SK-N-SH (cell line): ENCODE data around the gene PDE11A. TPM values are rescaled to one million over a fixed set of nuclear protein-coding genes. Genes with fewer than 3 reads are reported as not detected.

ENCODE experiments used
- CTCF ChIA-PET: fragments of 300-600, 350-600 bp; formaldehyde crosslinking; extraction: SDS; loops from one replicate; lab custom pipeline; 2021; lab: Yijun Ruan, JAX
- POLR2A ChIA-PET: fragments of 350-600 bp; sonication (Branson Sonifier 250); formaldehyde crosslinking; extraction: SDS; loops from one replicate; lab custom pipeline; 2020; ENCODE audit warnings: antibody characterized with exemption, inconsistent platforms; lab: Yijun Ruan, JAX
- DNase-seq: peaks from one replicate; pipeline ENCODE4 v3.0.0; 2012
- H2AFZ ChIP-seq: fragments of 200-600 bp; sonication (generic); 2 replicates; pipeline ENCODE4 v1.8.1; 2016; ENCODE audit warnings: antibody characterized with exemption, mild to moderate bottlenecking, low read depth
- H3F3A ChIP-seq: fragments of 200-600 bp; sonication (generic); replicated peaks from 2 replicates; pipeline ENCODE3; 2016; ENCODE audit warnings: antibody characterized with exemption, mild to moderate bottlenecking; ENCODE audit not compliant: insufficient read depth
- H3K27ac ChIP-seq, 2 experiments: fragments of 200-500 bp in 1 of 2; fragments of 200-600 bp in 1 of 2; sonication (Bioruptor generic) in 1 of 2; sonication (generic), shearing (Covaris generic) in 1 of 2; 2 replicates each; pipeline versions ENCODE4 v1.5.1 to v1.6.1; 2014 to 2016; ENCODE audit warnings: low read depth in 2 of 2, inconsistent platforms in 1 of 2, low read length in 1 of 2, mild to moderate bottlenecking in 1 of 2, mixed read lengths in 1 of 2
- H3K27me3 ChIP-seq: fragments of 200-600 bp; sonication (generic), shearing (Covaris generic); 2 replicates; pipeline ENCODE4 v1.6.1; 2016; ENCODE audit warnings: mixed run types; ENCODE audit not compliant: insufficient read depth
- H3K36me3 ChIP-seq, 2 experiments: fragments of 200-500 bp in 1 of 2; fragments of 200-600 bp in 1 of 2; sonication (Bioruptor generic) in 1 of 2; sonication (generic) in 1 of 2; replicated peaks in 1 of 2; 2 replicates each; pipeline versions ENCODE3 to v1.5.1; 2014 to 2016; ENCODE audit warnings: low read length in 1 of 2, mild to moderate bottlenecking in 1 of 2; ENCODE audit not compliant: insufficient read depth in 2 of 2, control insufficient read depth in 1 of 2
- H3K4me1 ChIP-seq, 2 experiments: fragments of 200-500 bp in 1 of 2; fragments of 200-600 bp in 1 of 2; sonication (Bioruptor generic) in 1 of 2; sonication (generic), shearing (Covaris generic) in 1 of 2; 2 replicates each; pipeline versions ENCODE4 v1.5.1 to v1.6.1; 2014 to 2016; ENCODE audit warnings: low read depth in 1 of 2, low read length in 1 of 2, mixed run types in 1 of 2; ENCODE audit not compliant: insufficient read depth in 2 of 2, control insufficient read depth in 1 of 2
- H3K4me2 ChIP-seq: fragments of 200-600 bp; sonication (generic), shearing (Covaris generic); 2 replicates; pipeline ENCODE4 v1.6.1; 2017; ENCODE audit warnings: mixed run types
- H3K4me3 ChIP-seq, 2 experiments: fragments of 200-500 bp in 1 of 2; fragments of 200-600 bp in 1 of 2; sonication (Bioruptor generic) in 1 of 2; sonication (generic), shearing (Covaris generic) in 1 of 2; 2 replicates each; pipeline versions ENCODE4 v1.5.1 to v1.8.1; 2014 to 2016; ENCODE audit warnings: low read depth in 2 of 2, inconsistent platforms in 1 of 2, low read length in 1 of 2, mild to moderate bottlenecking in 1 of 2, mixed read lengths in 1 of 2, moderate library complexity in 1 of 2
- H3K79me2 ChIP-seq: fragments of 200-600 bp; sonication (generic); 2 replicates; pipeline ENCODE4 v1.8.1; 2017; ENCODE audit warnings: mild to moderate bottlenecking; ENCODE audit not compliant: insufficient read depth
- H3K9ac ChIP-seq: fragments of 200-600 bp; sonication (generic); 2 replicates; pipeline ENCODE4 v1.6.1; 2017; ENCODE audit warnings: mixed run types
- H3K9me2 ChIP-seq: fragments of 200-600 bp; sonication (generic); 2 replicates; pipeline ENCODE4 v1.6.1; 2017; ENCODE audit warnings: mixed run types
- H3K9me3 ChIP-seq: fragments of 200-600 bp; sonication (generic); 2 replicates; pipeline ENCODE4 v1.6.1; 2017; ENCODE audit warnings: mixed run types, mild to moderate bottlenecking, moderate library complexity
- H4K20me1 ChIP-seq: fragments of 200-600 bp; sonication (generic); 2 replicates; pipeline ENCODE4 v1.6.1; 2017; ENCODE audit warnings: mild to moderate bottlenecking, mixed run types; ENCODE audit not compliant: insufficient read depth
- EP300 ChIP-seq, 2 experiments: IDR thresholded peaks; 2 replicates each; pipeline versions ENCODE4 v1.4.0 to v1.6.1; 2012; ENCODE audit warnings: borderline replicate concordance in 1 of 2, low read depth in 1 of 2, low read length in 1 of 2
- EZH2phosphoT487 ChIP-seq: fragments of 200-600 bp; sonication (generic); IDR thresholded peaks from 2 replicates; pipeline ENCODE4 v1.6.1; 2017; ENCODE audit warnings: low read depth, mixed run types, mild to moderate bottlenecking, antibody characterized with exemption, moderate library complexity, borderline replicate concordance
- FOXJ3 ChIP-seq: sonication (generic); formaldehyde crosslinking; IDR thresholded peaks from 2 replicates; pipeline ENCODE4 v1.5.1; 2020; ENCODE audit warnings: mild to moderate bottlenecking, missing genetic modification reagents
- JUND ChIP-seq: IDR thresholded peaks from 2 replicates; pipeline ENCODE4 v1.4.0; 2012
- MAX ChIP-seq: IDR thresholded peaks from 2 replicates; pipeline ENCODE4 v1.4.0; 2012; ENCODE audit warnings: low read depth
- MEF2A ChIP-seq: IDR thresholded peaks from 2 replicates; pipeline ENCODE4 v1.4.0; 2012; ENCODE audit warnings: low read depth, borderline replicate concordance
- NFIC ChIP-seq: IDR thresholded peaks from 2 replicates; pipeline ENCODE4 v1.4.0; 2012; ENCODE audit warnings: borderline replicate concordance
- NRF1 ChIP-seq: IDR thresholded peaks from 2 replicates; pipeline ENCODE4 v1.6.1; 2012; ENCODE audit warnings: low read depth, mild to moderate bottlenecking, low read length
- PBX3 ChIP-seq: IDR thresholded peaks from 2 replicates; pipeline ENCODE4; 2012
- POLR2AphosphoS5 ChIP-seq: IDR thresholded peaks from 2 replicates; pipeline ENCODE4 v1.6.1; 2012; ENCODE audit warnings: low read depth, low read length
- RAD21 ChIP-seq: IDR thresholded peaks from 2 replicates; pipeline ENCODE4 v1.6.1; 2012; ENCODE audit warnings: mild to moderate bottlenecking, low read length
- RFX5 ChIP-seq: IDR thresholded peaks from 2 replicates; pipeline ENCODE4 v1.6.1; 2012; ENCODE audit warnings: mild to moderate bottlenecking, improper control_type of control experiment, low read length
- SIN3A ChIP-seq: IDR thresholded peaks from 2 replicates; pipeline ENCODE4 v1.6.1; 2012; ENCODE audit warnings: low read depth, mild to moderate bottlenecking, low read length, moderate library complexity, borderline replicate concordance
- TCF12 ChIP-seq: IDR thresholded peaks from 2 replicates; pipeline ENCODE4 v1.4.0; 2012
- TEAD4 ChIP-seq: IDR thresholded peaks from 2 replicates; pipeline ENCODE4 v1.4.0; 2012; ENCODE audit warnings: mild to moderate bottlenecking, borderline replicate concordance; ENCODE audit not compliant: insufficient read depth
- USF2 ChIP-seq: fragments of 150-350 bp; IDR thresholded peaks from 2 replicates; pipeline ENCODE4 v1.6.1; 2017; ENCODE audit warnings: antibody characterized with exemption, low read length, low read depth, borderline replicate concordance
- WGBS: methylation state at CpG from one replicate; pipeline ENCODE4 v1.1.6; 2017; ENCODE audit warnings: low lambda C conversion rate; 5-methylcytosine and 5-hydroxymethylcytosine counted together
- polyA plus RNA-seq, 3 experiments: library from polyadenylated mRNA; depleted of rRNA; stranded (reverse); fragments of >200 nt; gene quantifications; 2 replicates each; pipeline ENCODE4 v1.2.3, GENCODE V29; 2012
- TF ChIP-seq, protein P1 (sequence below): fragments of 150-350 bp; IDR thresholded peaks from 2 replicates; pipeline ENCODE4 v1.6.1; 2016; ENCODE audit warnings: mild to moderate bottlenecking, low read depth, low read length

Gene PDE11A
- polyA plus RNA-seq, 1 of the 3 experiments (the other 2 are of a cell fraction) = 0.10 TPM

DNA sequence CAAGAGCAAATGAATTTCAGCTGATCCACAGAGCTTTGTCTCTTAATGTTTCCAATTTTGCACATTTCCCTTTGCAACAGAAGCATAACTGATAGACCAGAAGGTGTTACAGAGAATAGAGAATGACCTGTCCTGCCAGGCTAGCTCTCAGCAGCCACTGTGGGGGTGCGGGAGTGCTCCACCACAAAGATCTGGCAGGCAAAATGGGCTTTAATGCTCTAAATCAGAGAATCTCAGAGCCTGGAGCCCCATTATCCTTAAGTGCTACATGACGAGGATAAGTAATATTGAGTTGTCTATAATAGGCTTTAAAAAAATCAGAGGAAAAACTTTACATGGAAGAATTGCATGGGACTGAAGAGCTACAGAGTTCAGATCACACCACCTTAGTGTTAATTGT is 245.7 kb downstream of the PDE11A start:
- POLR2A ChIA-PET = no interaction called here

DNA sequence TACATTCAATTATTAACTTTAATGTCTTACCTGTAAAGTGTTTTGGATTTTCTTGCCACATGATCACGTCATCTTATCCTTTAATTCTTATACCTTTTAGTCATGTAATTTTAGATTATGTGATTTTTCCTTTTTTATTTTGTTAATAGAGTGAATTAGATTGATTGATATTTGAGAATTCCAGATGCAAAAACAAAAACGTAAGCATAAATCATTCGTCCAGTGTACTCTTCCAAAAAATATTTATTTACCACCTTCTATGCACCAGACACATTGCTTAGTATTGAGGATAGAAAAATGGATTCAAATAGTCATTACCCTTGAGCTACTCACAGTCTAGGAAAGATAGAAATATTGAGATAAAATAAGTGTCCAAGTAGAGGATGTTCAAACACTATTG is 249.6 kb downstream of the PDE11A start:
- H3K4me1 ChIP-seq = no peaks in the 10 kb centered on the region
- no peaks in the 10 kb centered on the region for H3K36me3 ChIP-seq
- H3F3A ChIP-seq = no peaks in the 10 kb centered on the region
- no peaks in the 10 kb centered on the region for H3K9me3 ChIP-seq
- no peak for DNase-seq
- no peaks in the 10 kb centered on the region for H3K27me3 ChIP-seq
- TF ChIP-seq POLR2AphosphoS5 (no peak), NRF1 (no peak), MEF2A (no peak), PBX3 (no peak), TEAD4 (no peak), USF2 (no peak), FOXJ3 (CRISPR knock-in tag) (no peak), EZH2phosphoT487 (no peak), NFIC (no peak), RAD21 (no peak), SIN3A (no peak), EP300 (IDR thresholded peaks at IDR 0.05; ENCODE audit: borderline replicate concordance in 1 of 2, low read depth in 1 of 2, low read length in 1 of 2) (no peak), MAX (no peak), RFX5 (no peak), JUND (no peak), TCF12 (no peak)
- TF ChIP-seq, protein P1, sequence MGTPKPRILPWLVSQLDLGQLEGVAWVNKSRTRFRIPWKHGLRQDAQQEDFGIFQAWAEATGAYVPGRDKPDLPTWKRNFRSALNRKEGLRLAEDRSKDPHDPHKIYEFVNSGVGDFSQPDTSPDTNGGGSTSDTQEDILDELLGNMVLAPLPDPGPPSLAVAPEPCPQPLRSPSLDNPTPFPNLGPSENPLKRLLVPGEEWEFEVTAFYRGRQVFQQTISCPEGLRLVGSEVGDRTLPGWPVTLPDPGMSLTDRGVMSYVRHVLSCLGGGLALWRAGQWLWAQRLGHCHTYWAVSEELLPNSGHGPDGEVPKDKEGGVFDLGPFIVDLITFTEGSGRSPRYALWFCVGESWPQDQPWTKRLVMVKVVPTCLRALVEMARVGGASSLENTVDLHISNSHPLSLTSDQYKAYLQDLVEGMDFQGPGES = no peak
- TF ChIP-seq, all 33 proteins: peak for 0
- POLR2A ChIA-PET = no interaction called here
- H3K4me3 ChIP-seq = no peak overlapping the region
- H2AFZ ChIP-seq = no peak overlapping the region
- H4K20me1 ChIP-seq = no peaks in the 10 kb centered on the region
- H3K9me2 ChIP-seq = no peaks in the 10 kb centered on the region
- no peak overlapping the region for H3K4me2 ChIP-seq
- WGBS = 36% methylated on average over 3 of the region's 3 CpGs
- no peak overlapping the region for H3K9ac ChIP-seq
- CTCF ChIA-PET = no interaction called here
- H3K79me2 ChIP-seq = no peaks in the 10 kb centered on the region
- no peak overlapping the region for H3K27ac ChIP-seq

More for the DNA sequence above, 245.7 kb downstream of the PDE11A start:
- TF ChIP-seq, protein P1 = no peak
- no peak for TF ChIP-seq RFX5
- H3K4me1 ChIP-seq = no peaks in the 10 kb centered on the region
- no peak overlapping the region for H3K27ac ChIP-seq
- H2AFZ ChIP-seq = no peak overlapping the region
- CTCF ChIA-PET = interaction anchor here (1.0 to 1.6 kb wide), 2 partner anchors 16 to 27 kb away, joined by 3 to 4 read pairs; no protein-coding TSS in a partner anchor
- H3K4me2 ChIP-seq = no peak overlapping the region
- H3K36me3 ChIP-seq = no peaks in the 10 kb centered on the region
- no peaks in the 10 kb centered on the region for H3K27me3 ChIP-seq
- no peaks in the 10 kb centered on the region for H3K9me3 ChIP-seq
- no peak overlapping the region for H3K4me3 ChIP-seq
- 44% methylated on average over 2 of the region's 2 CpGs for WGBS
- no peak overlapping the region for H3K9ac ChIP-seq
- H4K20me1 ChIP-seq = no peaks in the 10 kb centered on the region
- DNase-seq = no peak
- no peaks in the 10 kb centered on the region for H3K79me2 ChIP-seq
- no peaks in the 10 kb centered on the region for H3F3A ChIP-seq
- H3K9me2 ChIP-seq = no peaks in the 10 kb centered on the region
